Tongue (tissue), 2 donors: ENCODE measurements around the gene WWTR1. TPM values are rescaled to one million over a fixed set of nuclear protein-coding genes. Genes with fewer than 3 reads are reported as not detected.
A peak's percentile ranks its signal among the peaks of the same experiment; 100 is the strongest.

Source experiments
- DNase-seq: peaks from one replicate; pipeline ENCODE4 v3.0.0-alpha.2; 2015
- total RNA-seq: library from RNA; depleted of rRNA; stranded (reverse); fragments of >200 nt; gene quantifications from one replicate; pipeline ENCODE4 v1.2.3, GENCODE V29; 2014

Gene WWTR1
- total RNA-seq, 1 donor from 2014 or later, result 93.9 TPM

- DNase-seq, result peak; percentile 92
These were observed 65.0 kb downstream of the WWTR1 start for GRCh38 chr3:149592758-149593240.

GRCh38 chr3:149590691-149591441 lies 67.0 kb downstream of the WWTR1 start:
- DNase-seq, result peak; percentile 61

- no peak for DNase-seq
These were observed 68.5 kb downstream of the WWTR1 start for GRCh38 chr3:149589332-149589731.

GRCh38 chr3:149588909-149589308 lies 68.9 kb downstream of the WWTR1 start:
- peak; percentile 70 for DNase-seq

GRCh38 chr3:149587383-149587782 lies 70.4 kb downstream of the WWTR1 start:
- DNase-seq, result no peak

- no peak for DNase-seq
These were observed 71.0 kb downstream of the WWTR1 start for GRCh38 chr3:149586871-149587270.

GRCh38 chr3:149585401-149585726 lies 72.5 kb downstream of the WWTR1 start:
- no peak for DNase-seq

- DNase-seq, result no peak
These were observed 73.7 kb downstream of the WWTR1 start for GRCh38 chr3:149583921-149584635.

- DNase-seq, result no peak
These were observed 75.4 kb downstream of the WWTR1 start for GRCh38 chr3:149582395-149582794.

- peak; percentile 95 for DNase-seq
These were observed 76.0 kb downstream of the WWTR1 start for GRCh38 chr3:149581681-149582370.

GRCh38 chr3:149581248-149581647 lies 76.6 kb downstream of the WWTR1 start:
- DNase-seq, result no peak

GRCh38 chr3:149579838-149580542 lies 77.8 kb downstream of the WWTR1 start:
- peak; percentile 72 for DNase-seq

GRCh38 chr3:149579161-149579560 lies 78.7 kb downstream of the WWTR1 start:
- no peak for DNase-seq

- DNase-seq, result no peak
These were observed 80.0 kb downstream of the WWTR1 start for GRCh38 chr3:149577801-149578200.

- DNase-seq, result peak; percentile 87
These were observed 81.8 kb downstream of the WWTR1 start for GRCh38 chr3:149575961-149576564.

- peak; percentile 62 for DNase-seq
These were observed 82.4 kb downstream of the WWTR1 start for GRCh38 chr3:149575213-149575960.

GRCh38 chr3:149572796-149573414 lies 84.9 kb downstream of the WWTR1 start:
- no peak for DNase-seq

GRCh38 chr3:149571381-149571780 lies 86.4 kb downstream of the WWTR1 start:
- DNase-seq, result no peak

GRCh38 chr3:149570016-149570415 lies 87.8 kb downstream of the WWTR1 start:
- DNase-seq, result no peak

GRCh38 chr3:149567381-149567780 lies 90.4 kb downstream of the WWTR1 start:
- no peak for DNase-seq
